ENCODE data around the gene KIFC3. TPM values are rescaled to one million over a fixed set of nuclear protein-coding genes. Genes with fewer than 3 reads are reported as not detected.

KIFC3 gene
- total and polyA plus RNA-seq, 2 donors (not counting 1 experiment from before 2014, with no cell fraction given), result 0.07 to 0.67 TPM

- Histone ChIP-seq H4K20me1 (ENCODE audit: control insufficient read depth, insufficient read depth, low read length, poor library complexity, severe bottlenecking) (no peaks in the 10 kb centered on the region), H3K4me2 (replicated peaks; ENCODE audit: low read depth, low read length, poor library complexity, severe bottlenecking) (peak overlapping the region; percentile 97), H3K4me1 (ENCODE audit: control insufficient read depth in 2 of 2, insufficient read depth in 2 of 2, low read length in 2 of 2) (peaks cover 15 to 19% of the 10 kb centered on the region in 2 donors), H3K9me3 (ENCODE audit: control extremely low read depth in 1 of 3, control insufficient read depth in 2 of 3, insufficient read depth in 1 of 3, low read length in 2 of 3) (no peaks in the 10 kb centered on the region), H3K4me3 (ENCODE audit: control extremely low read depth in 1 of 5, extremely low read depth in 1 of 5, insufficient read depth in 1 of 5, low read depth in 2 of 5, low read length in 4 of 5) (peak overlapping the region; percentile 65 to 98 (median 90)), H3K27ac (ENCODE audit: low read length in 2 of 2) (peak overlapping the region; percentile 37 to 78), H3K27me3 (replicated peaks in 1 of 4; ENCODE audit: control extremely low read depth in 1 of 4, control insufficient read depth in 3 of 4, insufficient read depth in 4 of 4, low read length in 3 of 4) (no peaks in the 10 kb centered on the region), H2AFZ (ENCODE audit: insufficient read depth, low read depth, low read length, poor library complexity, severe bottlenecking) (peak overlapping the region; percentile 97), H3K79me2 (ENCODE audit: control insufficient read depth, insufficient read depth, low read length) (peaks cover 5% of the 10 kb centered on the region), H3K36me3 (replicated peaks in 1 of 2; ENCODE audit: control extremely low read depth in 1 of 2, control insufficient read depth in 1 of 2, extremely low read depth in 1 of 2, insufficient read depth in 2 of 2, low read length in 1 of 2) (no peaks in the 10 kb centered on the region), H3K9ac (ENCODE audit: low read length) (peak overlapping the region; percentile 97)
- Mint-ChIP-seq H3K4me3 (peak overlapping the region; percentile 93), H3K4me1 (peaks cover 34% of the 10 kb centered on the region), H3K27ac (peak overlapping the region; percentile 89), H3K27me3 (no peaks in the 10 kb centered on the region), H3K9me3 (ENCODE audit: insufficient read depth) (no peaks in the 10 kb centered on the region)
- DNase-seq (peak; percentile 99), ATAC-seq (ENCODE audit: low read depth) (peak; percentile 88)
- TF ChIP-seq EZH2 (IDR thresholded peaks at IDR 0.05; ENCODE audit: borderline replicate concordance, insufficient read depth, low read depth, low read length, poor library complexity, severe bottlenecking) (no peak), CTCF (IDR thresholded peaks at IDR 0.05) (no peak)
- ChIA-PET CTCF (interaction anchor here (0.9 to 1.8 kb wide), 5 partner anchors 22 to 266 kb away, joined by 3 to 6 read pairs (median 5); partner anchors contain the start of gene USB1), POLR2A (interaction anchor here (1.4 kb wide), 1 partner anchor 46 kb away, joined by 4 read pairs; no protein-coding TSS in a partner anchor)
- intact Hi-C loops (cut with micrococcal nuclease), result loop anchor here (1.0 to 5.0 kb wide), 7 partner anchors 22 to 780 kb away; partner anchors contain the start of genes CCDC102A, CIAPIN1, COQ9 and DRC7
- WGBS (ENCODE audit: insufficient coverage), result under 1% methylated on average over 40 of the region's 45 CpGs
Observed at GRCh38 chr16:57734925-57735754, 67.2 kb downstream of the KIFC3 start.
